HCT116 (cell line): ENCODE data around the gene CDC42BPA. TPM values are rescaled to one million over a fixed set of nuclear protein-coding genes. Genes with fewer than 3 reads are reported as not detected.

Source experiments
- ATAC-seq: fragments of 200-7000 bp; cut with Tn5 transposase; 2 replicates; pipeline ENCODE4 v1.9.1; 2020; ENCODE audit warnings: mild to moderate bottlenecking, moderate library complexity
- BruUV-seq: library from RNA; stranded (reverse); fragments of 400-500 nt; replicated peaks from 2 replicates; lab custom pipeline; 2021; lab: Mats Ljungman, UMichigan
- CTCF ChIA-PET: fragments of 300-600 bp; sonication (Branson Sonifier 250); formaldehyde crosslinking; loops from one replicate; lab custom pipeline; 2021; ENCODE audit warnings: antibody characterized with exemption; lab: Charles Lee
- POLR2A ChIA-PET: fragments of 300-600, 350-600 bp; sonication (Branson Sonifier 250); formaldehyde crosslinking; loops from one replicate; lab custom pipeline; 2021; ENCODE audit warnings: antibody characterized with exemption; lab: Charles Lee
- RAD21 ChIA-PET, 2 experiments: fragments of 300-600 bp; sonication (Branson Sonifier 250); formaldehyde crosslinking; loops; one replicate each; lab custom pipeline; 2023; ENCODE audit warnings: low total read pairs in 2 of 2; ENCODE audit not compliant: uncharacterized antibody in 2 of 2, unreplicated experiment in 2 of 2, low non-redundant PET in 1 of 2; lab: Charles Lee
- DNase-seq: peaks from one replicate; pipeline ENCODE4 v3.0.0-alpha.2; 2010; ENCODE audit warnings: low read depth, low spot score
- H2AFZ ChIP-seq: fragments of 200-600 bp; shearing (Covaris generic), sonication (generic); 2 replicates; pipeline ENCODE4 v1.6.1; 2017; ENCODE audit warnings: low read depth, mixed run types, mixed read lengths, antibody characterized with exemption, low read length; ENCODE audit not compliant: poor library complexity, severe bottlenecking
- H3K27ac ChIP-seq: 2 replicates; pipeline ENCODE4 v1.5.1; 2012; ENCODE audit warnings: low read depth, low read length
- H3K27me3 ChIP-seq: fragments of 200-600 bp; sonication (generic); 2 replicates; pipeline ENCODE4 v1.6.1; 2016; ENCODE audit warnings: mixed run types, low read length, mixed read lengths; ENCODE audit not compliant: insufficient read depth
- H3K36me3 ChIP-seq, 2 experiments: fragments of 200-500 bp in 1 of 2; fragments of 200-600 bp in 1 of 2; sonication (Bioruptor generic) in 1 of 2; sonication (generic) in 1 of 2; 2 replicates each; pipeline versions ENCODE4 v1.5.1 to v1.6.1; 2014 to 2016; ENCODE audit warnings: low read length in 2 of 2, inconsistent platforms in 1 of 2, mixed read lengths in 1 of 2, mixed run types in 1 of 2; ENCODE audit not compliant: insufficient read depth in 2 of 2, control insufficient read depth in 1 of 2
- H3K4me1 ChIP-seq, 2 experiments: fragments of 200-600 bp in 1 of 2; sonication (generic) in 1 of 2; 2 replicates each; pipeline versions ENCODE4 v1.5.1 to v1.6.1; 2012 to 2017; ENCODE audit warnings: low read length in 2 of 2, inconsistent platforms in 1 of 2, mild to moderate bottlenecking in 1 of 2, mixed read lengths in 1 of 2, mixed run types in 1 of 2, moderate library complexity in 1 of 2; ENCODE audit not compliant: insufficient read depth in 2 of 2, control insufficient read depth in 1 of 2
- H3K4me2 ChIP-seq: fragments of 200-600 bp; sonication (generic); 2 replicates; pipeline ENCODE4 v1.6.1; 2017; ENCODE audit warnings: mixed run types, low read length, mixed read lengths
- H3K4me3 ChIP-seq, 2 experiments: fragments of 200-600 bp in 1 of 2; sonication (generic) in 1 of 2; replicated peaks in 1 of 2; 2 replicates each; pipeline ENCODE4 v1.5.1; 2011 to 2016; ENCODE audit warnings: low read length in 2 of 2, control low read depth in 1 of 2, low read depth in 1 of 2, mild to moderate bottlenecking in 1 of 2, mixed read lengths in 1 of 2, mixed run types in 1 of 2
- H3K79me2 ChIP-seq: fragments of 200-600 bp; sonication (generic); 2 replicates; pipeline ENCODE4 v1.6.1; 2017; ENCODE audit warnings: mild to moderate bottlenecking, mixed run types, low read length, moderate library complexity, mixed read lengths; ENCODE audit not compliant: insufficient read depth
- H3K9ac ChIP-seq: fragments of 200-600 bp; sonication (generic); 2 replicates; pipeline ENCODE4 v1.6.1; 2016; ENCODE audit warnings: low read length, mixed read lengths
- H3K9me2 ChIP-seq: fragments of 200-600 bp; sonication (generic), shearing (Covaris generic); 2 replicates; pipeline ENCODE4 v1.6.1; 2017; ENCODE audit warnings: mixed run types, mild to moderate bottlenecking, moderate library complexity; ENCODE audit not compliant: insufficient read depth
- H3K9me3 ChIP-seq, 2 experiments: fragments of 200-500 bp in 1 of 2; fragments of 200-600 bp in 1 of 2; sonication (Bioruptor generic) in 1 of 2; sonication (generic) in 1 of 2; 2 replicates each; pipeline ENCODE4 v1.6.1; 2014 to 2017; ENCODE audit warnings: low read length in 2 of 2, mixed read lengths in 2 of 2, inconsistent platforms in 1 of 2, low read depth in 1 of 2, mild to moderate bottlenecking in 1 of 2, mixed run types in 1 of 2, moderate library complexity in 1 of 2; ENCODE audit not compliant: control insufficient read depth in 1 of 2, insufficient read depth in 1 of 2
- H4K20me1 ChIP-seq: fragments of 200-600 bp; sonication (generic), shearing (Covaris generic); 2 replicates; pipeline ENCODE4 v1.6.1; 2017; ENCODE audit warnings: mixed run types, mild to moderate bottlenecking, moderate library complexity; ENCODE audit not compliant: insufficient read depth
- CBX3 ChIP-seq: IDR thresholded peaks from 2 replicates; pipeline ENCODE4 v1.6.1; 2012; ENCODE audit warnings: low read depth
- CEBPB ChIP-seq: IDR thresholded peaks from 2 replicates; pipeline ENCODE4 v1.6.1; 2012; ENCODE audit warnings: low read depth
- EGR1 ChIP-seq: IDR thresholded peaks from 2 replicates; pipeline ENCODE4 v1.6.1; 2012; ENCODE audit warnings: low read depth
- ELF1 ChIP-seq: IDR thresholded peaks from 2 replicates; pipeline ENCODE4 v1.6.1; 2012; ENCODE audit warnings: low read depth, borderline replicate concordance
- RAD21 ChIP-seq: IDR thresholded peaks from 2 replicates; pipeline ENCODE4 v1.6.1; 2012; ENCODE audit warnings: low read depth, mild to moderate bottlenecking
- REST ChIP-seq: IDR thresholded peaks from 2 replicates; pipeline ENCODE4 v1.6.1; 2012; ENCODE audit warnings: low read depth
- SIN3A ChIP-seq: IDR thresholded peaks from 2 replicates; pipeline ENCODE4 v1.6.1; 2012; ENCODE audit warnings: low read depth
- SRF ChIP-seq: IDR thresholded peaks from 2 replicates; pipeline ENCODE4 v1.6.1; 2012; ENCODE audit warnings: low read depth
- intact Hi-C: fragments of 100-400 bp; cut with micrococcal nuclease; formaldehyde crosslinking; loops from 2 replicates; pipeline ENCODE4 v1.10.0; 2022
- total RNA-seq: library from RNA; stranded (reverse); gene quantifications from one replicate; pipeline ENCODE4 v1.2.1, GENCODE V29; 2021; ENCODE audit not compliant: unreplicated experiment
- TF ChIP-seq, protein P1 (sequence below): IDR thresholded peaks from 2 replicates; pipeline ENCODE4 v1.6.1; 2012

Gene CDC42BPA
- total RNA-seq, 1 experiment from 2014 or later, result 44.0 TPM

GRCh38 chr1:227093309-227093708, 225.0 kb downstream of the CDC42BPA start:
- H4K20me1 ChIP-seq, result 0 out of 2 replicates have a peak, but pooled peaks cover 3% of the 10 kb centered on the region
- ChIA-PET CTCF (no interaction called here), RAD21 (no interaction called here), POLR2A (no interaction called here)
- no peak overlapping the region for H2AFZ ChIP-seq
- TF ChIP-seq RAD21 (no peak), CBX3 (no peak), ELF1 (no peak), SIN3A (no peak), REST (no peak), EGR1 (no peak), SRF (no peak), CEBPB (no peak)
- TF ChIP-seq, protein P1, sequence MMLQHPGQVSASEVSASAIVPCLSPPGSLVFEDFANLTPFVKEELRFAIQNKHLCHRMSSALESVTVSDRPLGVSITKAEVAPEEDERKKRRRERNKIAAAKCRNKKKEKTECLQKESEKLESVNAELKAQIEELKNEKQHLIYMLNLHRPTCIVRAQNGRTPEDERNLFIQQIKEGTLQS, result no peak
- DNase-seq, result no peak
- H3K9me3 ChIP-seq, result no peaks in the 10 kb centered on the region
- no peak overlapping the region for H3K4me2 ChIP-seq
- no peaks in the 10 kb centered on the region for H3K9me2 ChIP-seq
- intact Hi-C loops, result no loop called here
- no peaks in the 10 kb centered on the region; a peak in 1 of 4 replicates for H3K36me3 ChIP-seq
- H3K27me3 ChIP-seq, result no peaks in the 10 kb centered on the region
- H3K9ac ChIP-seq, result no peak overlapping the region
- no peaks in the 10 kb centered on the region for H3K79me2 ChIP-seq
- BruUV-seq, result no TSS peak
- no peak for ATAC-seq
- H3K4me1 ChIP-seq, result peaks cover 16 to 28% of the 10 kb centered on the region in 2 experiments
- H3K27ac ChIP-seq, result no peak overlapping the region
- H3K4me3 ChIP-seq, result no peak overlapping the region
